Spleen (tissue), 11 donors: ENCODE results near the gene KCNJ5. TPM values are rescaled to one million over a fixed set of nuclear protein-coding genes. Genes with fewer than 3 reads are reported as not detected.
A peak's percentile ranks its signal among the peaks of the same experiment; 100 is the strongest.

ENCODE experiments used
- DNase-seq: peaks from one replicate; pipeline ENCODE4 v3.0.0-alpha.2; 2020
- H3K27ac ChIP-seq, 8 donors: fragments of 200-600 bp; sonication (generic) in 7 of 8; 1 replicate in 4 of 8; 2 replicates in 4 of 8; pipeline versions ENCODE4 v1.5.0 to v1.8.0; 2016 to 2021; ENCODE audit warnings: inconsistent platforms in 4 of 8, mild to moderate bottlenecking in 4 of 8, moderate library complexity in 1 of 8
- H3K27me3 ChIP-seq, 7 donors: fragments of 200-600 bp; sonication (generic) in 6 of 7; replicated peaks in 1 of 7; 1 replicate in 4 of 7; 2 replicates in 3 of 7; pipeline versions ENCODE4 v1.5.0 to v1.8.0; 2016 to 2021; ENCODE audit warnings: inconsistent platforms in 3 of 7, mild to moderate bottlenecking in 1 of 7
- H3K36me3 ChIP-seq, 6 donors: fragments of 200-600 bp; sonication (generic) in 5 of 6; 1 replicate in 4 of 6; 2 replicates in 2 of 6; pipeline versions ENCODE4 v1.5.0 to v1.8.0; 2016 to 2021; ENCODE audit warnings: inconsistent platforms in 2 of 6
- H3K4me1 ChIP-seq, 6 donors: fragments of 200-600 bp; sonication (generic) in 5 of 6; 1 replicate in 3 of 6; 2 replicates in 3 of 6; pipeline versions ENCODE4 v1.5.0 to v1.8.0; 2016 to 2021; ENCODE audit warnings: inconsistent platforms in 3 of 6
- H3K4me3 ChIP-seq, 8 donors: fragments of 200-600 bp; sonication (generic) in 7 of 8; 1 replicate in 4 of 8; 2 replicates in 4 of 8; pipeline versions ENCODE4 v1.5.0 to v1.8.0; 2016 to 2021; ENCODE audit warnings: inconsistent platforms in 4 of 8, mild to moderate bottlenecking in 4 of 8, moderate library complexity in 2 of 8
- H3K9me3 ChIP-seq, 8 donors: fragments of 200-600 bp; sonication (generic) in 7 of 8; 1 replicate in 4 of 8; 2 replicates in 4 of 8; pipeline versions ENCODE4 v1.5.0 to v1.8.0; 2016 to 2021; ENCODE audit warnings: inconsistent platforms in 4 of 8
- CTCF ChIP-seq, 11 experiments: fragments of 200-600 bp in 7 of 11; fragments of 450-650 bp in 4 of 11; sonication (generic) in 4 of 11; IDR thresholded peaks in 8 of 11; conservative IDR thresholded peaks in 3 of 11; 1 replicate in 7 of 11; 2 replicates in 4 of 11; pipeline versions ENCODE4 v1.4.0 to v1.8.0; 2016 to 2021; ENCODE audit warnings: antibody characterized with exemption in 11 of 11, inconsistent platforms in 4 of 11, mild to moderate bottlenecking in 1 of 11
- POLR2A ChIP-seq, 3 donors: fragments of 450-650 bp; IDR thresholded peaks; one replicate each; pipeline ENCODE4 v1.5.1; 2017; ENCODE audit warnings: antibody characterized with exemption in 3 of 3, mild to moderate bottlenecking in 1 of 3
- POLR2AphosphoS5 ChIP-seq, 3 donors: sonication (generic); formaldehyde crosslinking; IDR thresholded peaks; one replicate each; pipeline ENCODE4 v1.5.1; 2017; ENCODE audit warnings: antibody characterized with exemption in 3 of 3
- WGBS, 5 donors: extraction: QIAGEN DNeasy Blood & Tissue Kit in 3 of 5; methylation state at CpG; one replicate each; pipeline versions ENCODE4 v1.1.5 to v1.1.7; 2013 to 2018; 5-methylcytosine and 5-hydroxymethylcytosine counted together
- intact Hi-C: fragments of 100-400 bp; cut with DNase I; formaldehyde crosslinking; loops from one replicate; pipeline ENCODE4 v1.15.0; 2023; ENCODE audit warnings: low total_unique reads
- polyA plus RNA-seq, 3 donors: library from polyadenylated mRNA; stranded (reverse); fragments of 200-250 nt; gene quantifications; one replicate each; pipeline ENCODE4 v1.2.1, GENCODE V29; 2013
- total RNA-seq, 7 donors: library from RNA; depleted of rRNA in 3 of 7; stranded (reverse); fragments of >200 nt in 3 of 7; fragmentation: NEBNext Ultra II Directional in 4 of 7; extraction: Animal tissue kit (Norgen Biotek cat#: 25700) in 4 of 7; gene quantifications; one replicate each; pipeline versions ENCODE4 v1.1.0 to v1.2.1, GENCODE V29; 2016 to 2021
- donor health status: healthy with polysubstance abuse.
- donor health status: DM: no; HTN: no; CAD: no; lungs with moderate emphysema.
- donor health status: DM: no; HTN: no; CAD: no.
- donor health status: Bipolar disorder and iron deficiency.
- donor health status: healthy.
- donor health status: DM: no; HTN: no; CAD: no.
- donor health status: DM: yes; HTN: yes; CAD: no.

The KCNJ5 gene
- total and polyA plus RNA-seq, 10 donors, result 0.42 to 45.4 (median 12.0) TPM

GRCh38 chr11:128937480-128937879 lies 46.3 kb downstream of the KCNJ5 start:
- Histone ChIP-seq H3K9me3 (no peaks in the 10 kb centered on the region), H3K36me3 (no peaks in the 10 kb centered on the region)
- intact Hi-C loops, result no loop called here

GRCh38 chr11:128938156-128938885 lies 47.2 kb downstream of the KCNJ5 start:
- WGBS, 5 donors, result 87 to 95% (median 91%) methylated on average over 14 to 16 of the region's 16 CpGs
- Histone ChIP-seq H3K4me3 (no peak overlapping the region), H3K4me1 (peaks cover 0 to 9% (median 0%) of the 10 kb centered on the region in 6 donors), H3K36me3 (no peaks in the 10 kb centered on the region), H3K27me3 (peaks cover 0 to 13% (median 0%) of the 10 kb centered on the region in 7 donors), H3K9me3 (no peaks in the 10 kb centered on the region), H3K27ac (no peak overlapping the region)
- TF ChIP-seq POLR2A (IDR thresholded peaks at IDR 0.05) (no peak), POLR2AphosphoS5 (IDR thresholded peaks at IDR 0.05) (no peak), CTCF (IDR thresholded peaks at IDR 0.05 in 8 of 11, conservative IDR thresholded peaks at IDR 0.05 in 3 of 11) (no peak)
- DNase-seq, result peak; percentile 58
- intact Hi-C loops, result no loop called here

More at GRCh38 chr11:128937480-128937879, 46.3 kb downstream of the KCNJ5 start:
- Histone ChIP-seq H3K27me3 (peaks cover 0 to 5% (median 0%) of the 10 kb centered on the region in 7 donors), H3K4me3 (no peak overlapping the region), H3K4me1 (peaks cover 0 to 9% (median 0%) of the 10 kb centered on the region in 6 donors), H3K27ac (no peak overlapping the region)
- whole genome bisulfite sequencing, 5 donors, result 87 to 96% (median 91%) methylated on average over 6 to 9 of the region's 9 CpGs
- TF ChIP-seq CTCF (IDR thresholded peaks at IDR 0.05 in 8 of 11, conservative IDR thresholded peaks at IDR 0.05 in 3 of 11) (no peak), POLR2AphosphoS5 (IDR thresholded peaks at IDR 0.05) (no peak), POLR2A (IDR thresholded peaks at IDR 0.05) (no peak)
- DNase-seq, result peak; percentile 63

GRCh38 chr11:128939591-128939990 lies 48.4 kb downstream of the KCNJ5 start:
- Histone ChIP-seq H3K4me3 (no peak overlapping the region), H3K9me3 (no peaks in the 10 kb centered on the region), H3K27ac (no peak overlapping the region), H3K27me3 (peaks cover 0 to 15% (median 0%) of the 10 kb centered on the region in 7 donors), H3K4me1 (peaks cover 0 to 9% (median 0%) of the 10 kb centered on the region in 6 donors), H3K36me3 (no peaks in the 10 kb centered on the region)
- WGBS, 5 donors, result 80 to 90% (median 86%) methylated on average over 11 of the region's 11 CpGs
- TF ChIP-seq POLR2A (IDR thresholded peaks at IDR 0.05) (no peak), CTCF (IDR thresholded peaks at IDR 0.05 in 8 of 11, conservative IDR thresholded peaks at IDR 0.05 in 3 of 11) (no peak), POLR2AphosphoS5 (IDR thresholded peaks at IDR 0.05) (no peak)
- intact Hi-C loops, result no loop called here
- no peak for DNase-seq

GRCh38 chr11:128940156-128940555 lies 49.0 kb downstream of the KCNJ5 start:
- Histone ChIP-seq H3K27me3 (peaks cover 0 to 15% (median 0%) of the 10 kb centered on the region in 7 donors), H3K4me3 (no peak overlapping the region), H3K4me1 (peaks cover 0 to 9% (median 0%) of the 10 kb centered on the region in 6 donors), H3K9me3 (no peaks in the 10 kb centered on the region), H3K36me3 (no peaks in the 10 kb centered on the region), H3K27ac (no peak overlapping the region)
- no peak for DNase-seq
- WGBS, 5 donors, result 74 to 92% (median 84%) methylated on average over 2 to 5 of the region's 5 CpGs
- intact Hi-C loops, result no loop called here
- TF ChIP-seq CTCF (IDR thresholded peaks at IDR 0.05 in 8 of 11, conservative IDR thresholded peaks at IDR 0.05 in 3 of 11) (no peak), POLR2AphosphoS5 (IDR thresholded peaks at IDR 0.05) (no peak), POLR2A (IDR thresholded peaks at IDR 0.05) (no peak)
